Testis (tissue), 2 donors: ENCODE measurements around the gene TSSK2.

Source experiments
- CTCF ChIP-seq, 3 experiments: fragments of 450-650 bp in 2 of 3; fragments of 200-600 bp in 1 of 3; sonication (generic) in 1 of 3; IDR thresholded peaks; one replicate each; pipeline ENCODE4 v1.5.1; 2016 to 2019; ENCODE audit warnings: antibody characterized with exemption in 3 of 3, mild to moderate bottlenecking in 2 of 3, moderate library complexity in 1 of 3
- POLR2A ChIP-seq: fragments of 450-650 bp; IDR thresholded peaks from one replicate; pipeline ENCODE4 v1.6.1; 2017; ENCODE audit warnings: antibody characterized with exemption, mild to moderate bottlenecking, moderate library complexity

- no peak for TF ChIP-seq POLR2A
- TF ChIP-seq CTCF (IDR thresholded peaks at IDR 0.05) = no peak
Measured at GRCh38 chr22:19129871-19130270, 1.2 kb upstream of the TSSK2 start.
